Progenitor cell of endocrine pancreas (in vitro differentiated cells): ENCODE results near the gene ITPR3. TPM values are rescaled to one million over a fixed set of nuclear protein-coding genes. Genes with fewer than 3 reads are reported as not detected.

Experiments
- DNase-seq: peaks from one replicate; pipeline ENCODE4 v3.0.0; 2021; ENCODE audit warnings: low spot score; ENCODE audit not compliant: unreplicated experiment
- H3K27ac Mint-ChIP-seq: 2 replicates; pipeline ENCODE4 v1.8.0; 2021; ENCODE audit warnings: mild to moderate bottlenecking, moderate library complexity, mixed read lengths
- H3K27me3 Mint-ChIP-seq: 2 replicates; pipeline ENCODE4 v1.8.0; 2021; ENCODE audit warnings: mixed read lengths
- H3K36me3 Mint-ChIP-seq: 2 replicates; pipeline ENCODE4 v1.8.0; 2022; ENCODE audit warnings: mixed read lengths; ENCODE audit not compliant: insufficient read depth
- H3K4me1 Mint-ChIP-seq: 2 replicates; pipeline ENCODE4 v1.8.0; 2021; ENCODE audit warnings: low read depth, mixed read lengths
- H3K4me3 Mint-ChIP-seq: 2 replicates; pipeline ENCODE4 v1.8.0; 2021; ENCODE audit warnings: low read depth, mild to moderate bottlenecking, moderate library complexity, mixed read lengths
- H3K9me3 Mint-ChIP-seq: 2 replicates; pipeline ENCODE4 v1.8.0; 2021; ENCODE audit warnings: low read depth, mixed read lengths
- total RNA-seq: library from RNA; stranded (reverse); gene quantifications from 2 replicates; pipeline ENCODE4 v1.2.1, GENCODE V29; 2021
- TF ChIP-seq, protein P1 (sequence below): fragments of 200-600 bp; sonication (generic); IDR thresholded peaks from one replicate; pipeline ENCODE4 v1.5.0; 2021; ENCODE audit warnings: antibody characterized with exemption, mild to moderate bottlenecking; ENCODE audit not compliant: unreplicated experiment

Gene ITPR3
- total RNA-seq, 1 donor from 2014 or later = 28.3 TPM

DNA sequence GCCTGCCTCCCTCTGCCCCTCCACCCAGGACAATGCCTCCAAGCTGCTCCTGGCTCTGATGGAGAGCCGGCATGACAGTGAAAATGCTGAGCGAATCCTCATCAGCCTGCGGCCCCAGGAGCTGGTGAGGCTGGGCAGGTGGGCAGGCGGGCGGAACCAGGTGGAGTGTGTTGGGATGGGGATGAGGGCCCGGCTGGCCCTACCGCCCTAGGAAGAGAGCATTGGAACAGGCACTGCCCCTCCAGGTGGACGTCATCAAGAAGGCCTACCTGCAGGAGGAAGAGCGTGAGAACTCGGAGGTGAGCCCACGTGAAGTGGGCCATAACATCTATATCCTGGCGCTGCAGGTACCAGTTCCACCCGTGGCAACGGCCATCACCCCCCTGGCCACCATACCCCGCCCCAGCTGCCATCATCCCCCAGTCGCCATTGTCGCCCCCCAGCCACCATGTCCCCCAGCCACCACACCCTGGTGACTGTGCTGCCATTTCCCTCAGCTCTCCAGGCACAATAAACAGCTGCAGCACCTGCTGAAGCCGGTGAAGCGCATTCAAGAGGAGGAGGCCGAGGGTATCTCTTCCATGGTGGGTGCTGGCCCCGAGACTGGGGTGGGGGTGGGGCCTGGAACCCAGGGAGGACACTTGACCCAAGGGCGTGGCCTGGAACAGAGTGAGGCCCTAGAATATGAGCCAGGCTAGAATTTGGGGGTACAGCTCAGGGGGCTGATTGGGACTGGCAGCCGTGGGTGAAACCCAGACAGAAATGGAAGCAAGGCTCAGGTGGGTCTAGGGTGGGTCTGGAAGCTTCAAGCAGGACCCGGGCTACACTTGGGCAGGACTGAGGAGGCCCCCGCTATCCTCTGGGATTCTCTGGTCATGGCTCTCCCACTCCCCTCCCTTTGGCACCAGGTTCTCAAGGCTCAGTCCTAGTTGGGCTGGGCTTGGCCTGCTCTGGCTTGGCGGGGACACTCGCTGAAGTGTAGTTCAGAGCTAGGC lies 66.2 kb downstream of the ITPR3 start:
- TF ChIP-seq, protein P1, sequence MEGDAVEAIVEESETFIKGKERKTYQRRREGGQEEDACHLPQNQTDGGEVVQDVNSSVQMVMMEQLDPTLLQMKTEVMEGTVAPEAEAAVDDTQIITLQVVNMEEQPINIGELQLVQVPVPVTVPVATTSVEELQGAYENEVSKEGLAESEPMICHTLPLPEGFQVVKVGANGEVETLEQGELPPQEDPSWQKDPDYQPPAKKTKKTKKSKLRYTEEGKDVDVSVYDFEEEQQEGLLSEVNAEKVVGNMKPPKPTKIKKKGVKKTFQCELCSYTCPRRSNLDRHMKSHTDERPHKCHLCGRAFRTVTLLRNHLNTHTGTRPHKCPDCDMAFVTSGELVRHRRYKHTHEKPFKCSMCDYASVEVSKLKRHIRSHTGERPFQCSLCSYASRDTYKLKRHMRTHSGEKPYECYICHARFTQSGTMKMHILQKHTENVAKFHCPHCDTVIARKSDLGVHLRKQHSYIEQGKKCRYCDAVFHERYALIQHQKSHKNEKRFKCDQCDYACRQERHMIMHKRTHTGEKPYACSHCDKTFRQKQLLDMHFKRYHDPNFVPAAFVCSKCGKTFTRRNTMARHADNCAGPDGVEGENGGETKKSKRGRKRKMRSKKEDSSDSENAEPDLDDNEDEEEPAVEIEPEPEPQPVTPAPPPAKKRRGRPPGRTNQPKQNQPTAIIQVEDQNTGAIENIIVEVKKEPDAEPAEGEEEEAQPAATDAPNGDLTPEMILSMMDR = no peak
- no peak overlapping the region for H3K4me3 Mint-ChIP-seq
- no peak overlapping the region for H3K27ac Mint-ChIP-seq
- DNase-seq = no peak
- no peaks in the 10 kb centered on the region for H3K4me1 Mint-ChIP-seq
- H3K27me3 Mint-ChIP-seq = no peaks in the 10 kb centered on the region
- no peaks in the 10 kb centered on the region for H3K9me3 Mint-ChIP-seq
- H3K36me3 Mint-ChIP-seq = peaks cover 10% of the 10 kb centered on the region

DNA sequence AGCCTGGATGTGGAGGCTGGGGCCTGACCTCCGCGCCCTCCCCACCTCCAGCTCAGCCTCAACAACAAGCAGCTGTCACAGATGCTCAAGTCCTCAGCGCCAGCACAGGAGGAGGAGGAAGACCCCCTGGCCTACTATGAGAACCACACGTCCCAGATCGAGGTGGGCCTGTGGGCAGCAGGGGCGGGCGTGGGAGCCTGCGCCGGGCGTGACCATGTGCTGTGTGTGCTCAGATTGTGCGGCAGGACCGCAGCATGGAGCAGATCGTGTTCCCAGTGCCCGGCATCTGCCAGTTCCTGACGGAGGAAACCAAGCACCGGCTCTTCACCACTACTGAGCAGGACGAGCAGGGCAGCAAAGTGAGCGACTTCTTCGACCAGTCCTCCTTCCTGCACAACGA lies 66.9 kb downstream of the ITPR3 start:
- no peaks in the 10 kb centered on the region for H3K9me3 Mint-ChIP-seq
- peaks cover 10% of the 10 kb centered on the region for H3K36me3 Mint-ChIP-seq
- no peak for DNase-seq
- H3K4me3 Mint-ChIP-seq = no peak overlapping the region
- TF ChIP-seq, protein P1 = no peak
- no peak overlapping the region for H3K27ac Mint-ChIP-seq
- H3K4me1 Mint-ChIP-seq = peaks cover 5% of the 10 kb centered on the region
- no peaks in the 10 kb centered on the region for H3K27me3 Mint-ChIP-seq

DNA sequence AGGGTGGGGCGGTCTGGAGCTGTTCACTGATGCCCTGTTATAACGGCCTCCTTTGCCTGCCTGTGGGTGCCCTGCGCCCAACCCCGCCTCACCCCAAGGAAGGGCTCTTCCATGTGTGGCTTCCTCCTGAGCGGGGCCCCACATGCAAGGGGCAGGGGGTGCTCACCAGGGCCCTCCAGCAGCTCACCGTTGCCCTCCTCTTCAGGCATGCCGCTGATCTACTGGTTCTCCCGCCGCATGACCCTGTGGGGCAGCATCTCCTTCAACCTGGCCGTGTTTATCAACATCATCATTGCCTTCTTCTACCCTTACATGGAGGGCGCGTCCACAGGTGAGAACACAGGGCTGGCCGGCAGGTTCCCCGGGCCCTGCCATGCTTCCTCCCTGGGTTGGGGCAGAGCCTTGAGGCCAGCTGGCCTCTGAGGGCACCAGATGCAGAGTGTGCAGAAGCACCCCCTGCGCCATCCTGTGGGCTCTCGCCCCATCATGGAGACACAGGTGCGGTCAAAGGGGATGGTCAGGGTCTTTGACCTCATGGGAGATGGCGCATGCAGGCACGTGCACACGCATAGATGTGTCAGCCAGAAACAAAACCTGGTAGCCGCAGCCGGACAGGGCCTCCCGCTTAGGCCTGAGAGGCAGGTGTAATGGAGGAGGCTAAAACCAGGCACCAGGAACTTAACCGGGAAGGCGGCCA lies 67.5 kb downstream of the ITPR3 start:
- TF ChIP-seq, protein P1 = no peak
- Mint-ChIP-seq H3K4me3 (no peak overlapping the region), H3K4me1 (peaks cover 5% of the 10 kb centered on the region), H3K27me3 (no peaks in the 10 kb centered on the region), H3K9me3 (no peaks in the 10 kb centered on the region), H3K27ac (no peak overlapping the region), H3K36me3 (peaks cover 10% of the 10 kb centered on the region)
- DNase-seq = no peak

DNA sequence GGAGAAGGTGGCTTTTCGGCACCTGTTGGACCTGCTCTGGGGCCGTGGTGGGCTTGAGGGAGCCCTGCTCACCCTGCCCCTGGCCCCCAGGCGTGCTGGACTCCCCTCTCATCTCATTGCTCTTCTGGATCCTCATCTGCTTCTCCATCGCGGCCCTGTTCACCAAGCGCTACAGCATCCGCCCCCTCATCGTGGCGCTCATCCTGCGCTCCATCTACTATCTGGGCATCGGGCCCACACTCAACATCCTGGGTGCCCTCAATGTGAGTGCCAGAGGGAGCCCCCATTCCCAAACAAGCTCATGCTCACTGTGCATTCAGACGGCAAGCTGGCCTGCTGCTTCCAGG lies 68.0 kb downstream of the ITPR3 start:
- H3K27ac Mint-ChIP-seq = no peak overlapping the region
- TF ChIP-seq, protein P1 = no peak
- no peaks in the 10 kb centered on the region for H3K27me3 Mint-ChIP-seq
- peaks cover 11% of the 10 kb centered on the region for H3K36me3 Mint-ChIP-seq
- peaks cover 5% of the 10 kb centered on the region for H3K4me1 Mint-ChIP-seq
- DNase-seq = no peak
- no peaks in the 10 kb centered on the region for H3K9me3 Mint-ChIP-seq
- no peak overlapping the region for H3K4me3 Mint-ChIP-seq

DNA sequence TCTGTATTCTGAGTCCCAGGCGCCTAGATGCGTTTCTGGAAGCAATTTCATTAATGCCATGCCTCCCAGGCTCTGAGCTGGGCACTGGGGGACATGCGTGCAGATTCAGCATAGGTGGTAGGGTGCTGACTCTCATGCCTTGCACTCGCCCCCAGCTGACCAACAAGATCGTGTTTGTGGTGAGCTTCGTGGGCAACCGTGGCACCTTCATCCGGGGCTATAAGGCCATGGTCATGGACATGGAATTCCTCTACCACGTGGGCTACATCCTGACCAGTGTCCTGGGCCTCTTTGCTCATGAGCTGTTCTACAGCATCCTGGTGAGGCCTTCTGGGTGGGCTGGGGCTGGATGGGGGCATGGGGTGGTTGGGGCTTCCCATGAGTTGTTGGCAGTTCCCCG lies 68.8 kb downstream of the ITPR3 start:
- peaks cover 10% of the 10 kb centered on the region for H3K4me1 Mint-ChIP-seq
- no peaks in the 10 kb centered on the region for H3K9me3 Mint-ChIP-seq
- peaks cover 11% of the 10 kb centered on the region for H3K36me3 Mint-ChIP-seq
- no peak for DNase-seq
- H3K27me3 Mint-ChIP-seq = no peaks in the 10 kb centered on the region
- TF ChIP-seq, protein P1 = no peak
- no peak overlapping the region for H3K27ac Mint-ChIP-seq
- H3K4me3 Mint-ChIP-seq = no peak overlapping the region
